C4-2B (cell line): Measurements from ENCODE around the gene LRRC37B.

Experiments used
- ZFX ChIP-seq: fragments of 450-650 bp; IDR thresholded peaks from 2 replicates; pipeline ENCODE4 v1.6.1; 2017
- TF ChIP-seq, protein P1 (sequence below): fragments of 450-650 bp; conservative IDR thresholded peaks from 2 replicates; pipeline ENCODE4 v1.5.1; 2017; ENCODE audit warnings: mild to moderate bottlenecking

GRCh38 chr17:32019228-32019627 is 12.0 kb downstream of the LRRC37B start:
- TF ChIP-seq, protein P1, sequence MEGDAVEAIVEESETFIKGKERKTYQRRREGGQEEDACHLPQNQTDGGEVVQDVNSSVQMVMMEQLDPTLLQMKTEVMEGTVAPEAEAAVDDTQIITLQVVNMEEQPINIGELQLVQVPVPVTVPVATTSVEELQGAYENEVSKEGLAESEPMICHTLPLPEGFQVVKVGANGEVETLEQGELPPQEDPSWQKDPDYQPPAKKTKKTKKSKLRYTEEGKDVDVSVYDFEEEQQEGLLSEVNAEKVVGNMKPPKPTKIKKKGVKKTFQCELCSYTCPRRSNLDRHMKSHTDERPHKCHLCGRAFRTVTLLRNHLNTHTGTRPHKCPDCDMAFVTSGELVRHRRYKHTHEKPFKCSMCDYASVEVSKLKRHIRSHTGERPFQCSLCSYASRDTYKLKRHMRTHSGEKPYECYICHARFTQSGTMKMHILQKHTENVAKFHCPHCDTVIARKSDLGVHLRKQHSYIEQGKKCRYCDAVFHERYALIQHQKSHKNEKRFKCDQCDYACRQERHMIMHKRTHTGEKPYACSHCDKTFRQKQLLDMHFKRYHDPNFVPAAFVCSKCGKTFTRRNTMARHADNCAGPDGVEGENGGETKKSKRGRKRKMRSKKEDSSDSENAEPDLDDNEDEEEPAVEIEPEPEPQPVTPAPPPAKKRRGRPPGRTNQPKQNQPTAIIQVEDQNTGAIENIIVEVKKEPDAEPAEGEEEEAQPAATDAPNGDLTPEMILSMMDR, result no peak
- no peak for TF ChIP-seq ZFX
